Endodermal cell (in vitro differentiated cells): ENCODE results near the gene RERE. TPM values are rescaled to one million over a fixed set of nuclear protein-coding genes. Genes with fewer than 3 reads are reported as not detected.

ENCODE experiments used
- DNase-seq: peaks from one replicate; pipeline ENCODE4 v3.0.0-alpha.2; 2017
- H3K27ac ChIP-seq: 2 replicates; pipeline ENCODE4 v1.5.1; 2013; ENCODE audit warnings: mild to moderate bottlenecking, low read depth, low read length, moderate library complexity
- H3K27me3 ChIP-seq: 2 replicates; pipeline ENCODE4 v1.6.1; 2013; ENCODE audit warnings: mild to moderate bottlenecking, low read length, moderate library complexity; ENCODE audit not compliant: insufficient read depth, control insufficient read depth, poor library complexity, severe bottlenecking
- H3K36me3 ChIP-seq: 2 replicates; pipeline ENCODE4 v1.7.0; 2013; ENCODE audit warnings: mild to moderate bottlenecking, low read length, moderate library complexity; ENCODE audit not compliant: control insufficient read depth, insufficient read depth
- H3K4me1 ChIP-seq: one replicate; pipeline ENCODE4 v1.7.0; 2013; ENCODE audit warnings: low read length; ENCODE audit not compliant: control insufficient read depth, insufficient read depth
- H3K4me3 ChIP-seq: 2 replicates; pipeline ENCODE4 v1.5.1; 2013; ENCODE audit warnings: mild to moderate bottlenecking, low read length, moderate library complexity
- H3K9ac ChIP-seq: 2 replicates; pipeline ENCODE4 v1.6.1; 2013; ENCODE audit warnings: mild to moderate bottlenecking, low read length, moderate library complexity; ENCODE audit not compliant: poor library complexity, severe bottlenecking; ENCODE audit errors: extremely low read depth
- H3K9me3 ChIP-seq: 2 replicates; pipeline ENCODE4 v1.6.1; 2013; ENCODE audit warnings: mild to moderate bottlenecking, low read length, moderate library complexity; ENCODE audit not compliant: control insufficient read depth
- H3K27ac Mint-ChIP-seq: 2 replicates; pipeline ENCODE4 v1.8.0; 2020; ENCODE audit warnings: mixed read lengths
- H3K27me3 Mint-ChIP-seq: 2 replicates; pipeline ENCODE4 v1.8.0; 2021; ENCODE audit warnings: mild to moderate bottlenecking, mixed read lengths; ENCODE audit not compliant: insufficient read depth
- H3K36me3 Mint-ChIP-seq: 2 replicates; pipeline ENCODE4 v1.8.0; 2020; ENCODE audit warnings: low read depth, mixed read lengths
- H3K4me1 Mint-ChIP-seq: 2 replicates; pipeline ENCODE4 v1.8.0; 2020; ENCODE audit warnings: mixed read lengths
- H3K4me3 Mint-ChIP-seq: 2 replicates; pipeline ENCODE4 v1.8.0; 2020; ENCODE audit warnings: mild to moderate bottlenecking, moderate library complexity, mixed read lengths
- H3K9me3 Mint-ChIP-seq: 2 replicates; pipeline ENCODE4 v1.8.0; 2020; ENCODE audit warnings: mild to moderate bottlenecking, mixed read lengths
- CTCF ChIP-seq: fragments of 200-600 bp; sonication (generic); conservative IDR thresholded peaks from 2 replicates; pipeline ENCODE4 v1.5.0; 2021; ENCODE audit warnings: antibody characterized with exemption, mild to moderate bottlenecking
- WGBS, 2 experiments: methylation state at CpG; one replicate each; pipeline versions ENCODE4 v1.1.5 to v1.1.7; 2013; ENCODE audit warnings: missing lambda C conversion rate in 2 of 2, mixed read lengths in 1 of 2; ENCODE audit not compliant: insufficient coverage in 1 of 2, insufficient read length in 1 of 2; 5-methylcytosine and 5-hydroxymethylcytosine counted together
- total RNA-seq, 2 donors: library from RNA; stranded (reverse); fragmentation: NEBNext Ultra II Directional in 1 of 2; extraction: Animal tissue kit (Norgen Biotek cat#: 25700) in 1 of 2; gene quantifications; 2 replicates in 1 of 2; 3 replicates in 1 of 2; pipeline ENCODE4 v1.2.1, GENCODE V29; 2021

Gene RERE
- total RNA-seq, 2 donors from 2014 or later, result 159 to 179 TPM

GRCh38 chr1:8818325-8818775 is 910 bp upstream of the RERE start:
- H3K4me3 ChIP-seq, result peak overlapping the region; percentile 95
- Mint-ChIP-seq H3K27me3 (no peaks in the 10 kb centered on the region), H3K4me3 (peak overlapping the region; percentile 80), H3K4me1 (peaks cover 51% of the 10 kb centered on the region), H3K9me3 (no peaks in the 10 kb centered on the region), H3K36me3 (no peaks in the 10 kb centered on the region), H3K27ac (peak overlapping the region; percentile 76)
- DNase-seq, result no peak
- H3K27ac ChIP-seq, result peak overlapping the region; percentile 97
- no peaks in the 10 kb centered on the region for H3K36me3 ChIP-seq
- H3K9ac ChIP-seq, result peak overlapping the region; percentile 73
- no peaks in the 10 kb centered on the region for H3K4me1 ChIP-seq
- H3K27me3 ChIP-seq, result no peaks in the 10 kb centered on the region
- no peaks in the 10 kb centered on the region for H3K9me3 ChIP-seq
- no peak for TF ChIP-seq CTCF
- 40 to 70% methylated on average over 1 to 3 of the region's 4 CpGs for WGBS, 2 experiments

- no peaks in the 10 kb centered on the region for H3K9me3 ChIP-seq
- peak; percentile 78 for DNase-seq
Observed at GRCh38 chr1:8816831-8817411, 519 bp downstream of the RERE start.

GRCh38 chr1:8816264-8816663 is 1.2 kb downstream of the RERE start:
- Mint-ChIP-seq H3K4me1 (peaks cover 42% of the 10 kb centered on the region), H3K36me3 (no peaks in the 10 kb centered on the region), H3K4me3 (peak overlapping the region; percentile 80), H3K27ac (peak overlapping the region; percentile 97), H3K27me3 (no peaks in the 10 kb centered on the region), H3K9me3 (no peaks in the 10 kb centered on the region)
- DNase-seq, result no peak
- Histone ChIP-seq H3K36me3 (no peaks in the 10 kb centered on the region), H3K4me3 (peak overlapping the region; percentile 90), H3K9ac (peak overlapping the region; percentile 90), H3K9me3 (no peaks in the 10 kb centered on the region), H3K4me1 (no peaks in the 10 kb centered on the region), H3K27me3 (no peaks in the 10 kb centered on the region), H3K27ac (peak overlapping the region; percentile 9)
- WGBS, 2 experiments, result 0 to 22% methylated on average over 1 to 3 of the region's 3 CpGs
- TF ChIP-seq CTCF, result no peak

More at GRCh38 chr1:8816831-8817411, 519 bp downstream of the RERE start:
- H3K27me3 ChIP-seq, result no peaks in the 10 kb centered on the region
- peaks cover 44% of the 10 kb centered on the region for H3K4me1 Mint-ChIP-seq
- peak overlapping the region; percentile 90 for H3K9ac ChIP-seq
- no peaks in the 10 kb centered on the region for H3K9me3 Mint-ChIP-seq
- H3K36me3 ChIP-seq, result no peaks in the 10 kb centered on the region
- WGBS, 2 experiments, result 0% methylated on average over 12 to 41 of the region's 41 CpGs
- H3K27ac Mint-ChIP-seq, result peak overlapping the region; percentile 97
- no peaks in the 10 kb centered on the region for H3K4me1 ChIP-seq
- TF ChIP-seq CTCF, result no peak
- peak overlapping the region; percentile 90 for H3K4me3 ChIP-seq
- H3K27me3 Mint-ChIP-seq, result no peaks in the 10 kb centered on the region
- H3K36me3 Mint-ChIP-seq, result no peaks in the 10 kb centered on the region
- H3K4me3 Mint-ChIP-seq, result peak overlapping the region; percentile 80
- H3K27ac ChIP-seq, result peak overlapping the region; percentile 97
